SK-N-SH (cell line): ENCODE data around the gene CTBP2. TPM values are rescaled to one million over a fixed set of nuclear protein-coding genes. Genes with fewer than 3 reads are reported as not detected.

Experiments used
- CTCF ChIA-PET: fragments of 300-600, 350-600 bp; formaldehyde crosslinking; extraction: SDS; loops from one replicate; lab custom pipeline; 2021; lab: Yijun Ruan, JAX
- POLR2A ChIA-PET: fragments of 350-600 bp; sonication (Branson Sonifier 250); formaldehyde crosslinking; extraction: SDS; loops from one replicate; lab custom pipeline; 2020; ENCODE audit warnings: antibody characterized with exemption, inconsistent platforms; lab: Yijun Ruan, JAX
- DNase-seq: peaks from one replicate; pipeline ENCODE4 v3.0.0; 2012
- H2AFZ ChIP-seq: fragments of 200-600 bp; sonication (generic); 2 replicates; pipeline ENCODE4 v1.8.1; 2016; ENCODE audit warnings: antibody characterized with exemption, mild to moderate bottlenecking, low read depth
- H3F3A ChIP-seq: fragments of 200-600 bp; sonication (generic); replicated peaks from 2 replicates; pipeline ENCODE3; 2016; ENCODE audit warnings: antibody characterized with exemption, mild to moderate bottlenecking; ENCODE audit not compliant: insufficient read depth
- H3K27ac ChIP-seq, 2 experiments: fragments of 200-500 bp in 1 of 2; fragments of 200-600 bp in 1 of 2; sonication (Bioruptor generic) in 1 of 2; sonication (generic), shearing (Covaris generic) in 1 of 2; 2 replicates each; pipeline versions ENCODE4 v1.5.1 to v1.6.1; 2014 to 2016; ENCODE audit warnings: low read depth in 2 of 2, inconsistent platforms in 1 of 2, low read length in 1 of 2, mild to moderate bottlenecking in 1 of 2, mixed read lengths in 1 of 2
- H3K27me3 ChIP-seq: fragments of 200-600 bp; sonication (generic), shearing (Covaris generic); 2 replicates; pipeline ENCODE4 v1.6.1; 2016; ENCODE audit warnings: mixed run types; ENCODE audit not compliant: insufficient read depth
- H3K36me3 ChIP-seq, 2 experiments: fragments of 200-500 bp in 1 of 2; fragments of 200-600 bp in 1 of 2; sonication (Bioruptor generic) in 1 of 2; sonication (generic) in 1 of 2; replicated peaks in 1 of 2; 2 replicates each; pipeline versions ENCODE3 to v1.5.1; 2014 to 2016; ENCODE audit warnings: low read length in 1 of 2, mild to moderate bottlenecking in 1 of 2; ENCODE audit not compliant: insufficient read depth in 2 of 2, control insufficient read depth in 1 of 2
- H3K4me1 ChIP-seq, 2 experiments: fragments of 200-500 bp in 1 of 2; fragments of 200-600 bp in 1 of 2; sonication (Bioruptor generic) in 1 of 2; sonication (generic), shearing (Covaris generic) in 1 of 2; 2 replicates each; pipeline versions ENCODE4 v1.5.1 to v1.6.1; 2014 to 2016; ENCODE audit warnings: low read depth in 1 of 2, low read length in 1 of 2, mixed run types in 1 of 2; ENCODE audit not compliant: insufficient read depth in 2 of 2, control insufficient read depth in 1 of 2
- H3K4me2 ChIP-seq: fragments of 200-600 bp; sonication (generic), shearing (Covaris generic); 2 replicates; pipeline ENCODE4 v1.6.1; 2017; ENCODE audit warnings: mixed run types
- H3K4me3 ChIP-seq, 2 experiments: fragments of 200-500 bp in 1 of 2; fragments of 200-600 bp in 1 of 2; sonication (Bioruptor generic) in 1 of 2; sonication (generic), shearing (Covaris generic) in 1 of 2; 2 replicates each; pipeline versions ENCODE4 v1.5.1 to v1.8.1; 2014 to 2016; ENCODE audit warnings: low read depth in 2 of 2, inconsistent platforms in 1 of 2, low read length in 1 of 2, mild to moderate bottlenecking in 1 of 2, mixed read lengths in 1 of 2, moderate library complexity in 1 of 2
- H3K79me2 ChIP-seq: fragments of 200-600 bp; sonication (generic); 2 replicates; pipeline ENCODE4 v1.8.1; 2017; ENCODE audit warnings: mild to moderate bottlenecking; ENCODE audit not compliant: insufficient read depth
- H3K9ac ChIP-seq: fragments of 200-600 bp; sonication (generic); 2 replicates; pipeline ENCODE4 v1.6.1; 2017; ENCODE audit warnings: mixed run types
- H3K9me2 ChIP-seq: fragments of 200-600 bp; sonication (generic); 2 replicates; pipeline ENCODE4 v1.6.1; 2017; ENCODE audit warnings: mixed run types
- H3K9me3 ChIP-seq: fragments of 200-600 bp; sonication (generic); 2 replicates; pipeline ENCODE4 v1.6.1; 2017; ENCODE audit warnings: mixed run types, mild to moderate bottlenecking, moderate library complexity
- H4K20me1 ChIP-seq: fragments of 200-600 bp; sonication (generic); 2 replicates; pipeline ENCODE4 v1.6.1; 2017; ENCODE audit warnings: mild to moderate bottlenecking, mixed run types; ENCODE audit not compliant: insufficient read depth
- ELF1 ChIP-seq: IDR thresholded peaks from 2 replicates; pipeline ENCODE4 v1.4.0; 2012
- FOXM1 ChIP-seq: IDR thresholded peaks from 2 replicates; pipeline ENCODE4 v1.4.0; 2012; ENCODE audit warnings: low read depth, mild to moderate bottlenecking
- JUND ChIP-seq: IDR thresholded peaks from 2 replicates; pipeline ENCODE4 v1.4.0; 2012
- MXI1 ChIP-seq: IDR thresholded peaks from 2 replicates; pipeline ENCODE4 v1.6.1; 2012; ENCODE audit warnings: mild to moderate bottlenecking, low read depth, low read length, improper control_type of control experiment
- WGBS: methylation state at CpG from one replicate; pipeline ENCODE4 v1.1.6; 2017; ENCODE audit warnings: low lambda C conversion rate; 5-methylcytosine and 5-hydroxymethylcytosine counted together
- polyA plus RNA-seq, 3 experiments: library from polyadenylated mRNA; depleted of rRNA; stranded (reverse); fragments of >200 nt; gene quantifications; 2 replicates each; pipeline ENCODE4 v1.2.3, GENCODE V29; 2012
- TF ChIP-seq, protein P1 (sequence below): IDR thresholded peaks from 2 replicates; pipeline ENCODE4; 2012
- TF ChIP-seq, protein P2 (sequence below): IDR thresholded peaks from 2 replicates; pipeline ENCODE4 v1.4.0; 2012; ENCODE audit warnings: low read depth, borderline replicate concordance

The CTBP2 gene
- polyA plus RNA-seq, 1 of the 3 experiments (the other 2 are of a cell fraction): 69.7 TPM

DNA sequence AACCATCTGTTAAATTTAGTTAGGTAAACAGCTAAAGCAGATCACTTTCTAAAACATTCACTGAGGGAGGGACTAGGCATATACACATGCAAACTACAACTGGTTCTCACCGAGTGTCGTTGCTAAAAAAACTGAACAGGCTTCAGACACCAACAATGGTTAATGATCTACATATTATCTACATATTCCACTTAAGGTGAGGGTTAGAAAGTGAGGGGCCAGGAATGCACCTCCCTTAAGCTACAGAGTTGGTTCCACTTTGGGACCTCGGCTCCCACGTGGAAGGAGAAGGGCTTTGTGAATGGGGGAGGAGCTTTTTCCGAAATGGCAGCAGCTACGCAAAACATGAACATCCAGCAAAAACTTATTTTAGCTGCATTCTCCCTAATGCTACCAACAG lies 5.8 kb downstream of the CTBP2 start:
- peaks cover 83% of the 10 kb centered on the region for H4K20me1 ChIP-seq

DNA sequence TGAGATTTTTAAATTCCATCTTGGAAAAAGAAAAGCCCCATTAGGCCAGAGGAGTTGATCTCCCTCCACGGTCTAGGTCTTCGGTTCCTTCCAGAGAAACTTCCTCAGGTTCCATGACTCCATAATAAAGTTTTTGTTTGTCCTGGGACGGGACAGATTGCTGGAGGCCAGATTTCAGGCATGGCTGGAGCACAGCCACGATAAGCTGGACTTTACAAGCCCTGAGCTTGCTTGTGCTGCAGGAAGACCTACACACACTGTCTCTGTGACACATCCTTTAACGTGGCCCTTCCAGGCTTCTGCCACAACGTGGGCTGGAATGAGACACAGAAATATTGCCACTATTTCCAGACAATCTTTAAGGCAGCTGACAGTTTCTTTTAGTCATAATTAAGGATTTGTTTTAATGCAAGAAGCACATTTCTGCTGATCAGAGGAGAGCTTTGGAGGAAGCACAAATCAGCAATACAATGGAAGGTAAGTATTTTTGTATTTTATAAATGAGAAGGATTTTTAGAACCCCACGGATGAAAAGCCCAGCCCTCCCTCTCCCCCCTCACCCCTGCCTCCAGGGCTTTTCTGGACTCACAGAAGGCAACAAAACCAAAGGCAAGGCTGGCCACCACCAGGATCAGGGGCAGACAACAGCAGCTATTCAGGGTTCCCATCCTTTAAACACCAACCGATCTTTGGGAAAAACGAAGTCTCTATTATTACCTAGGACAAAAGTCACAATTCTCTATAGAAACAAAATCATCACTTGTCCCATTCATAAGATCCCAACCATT lies 6.5 kb downstream of the CTBP2 start:
- POLR2A ChIA-PET: no interaction called here
- TF ChIP-seq, protein P1, sequence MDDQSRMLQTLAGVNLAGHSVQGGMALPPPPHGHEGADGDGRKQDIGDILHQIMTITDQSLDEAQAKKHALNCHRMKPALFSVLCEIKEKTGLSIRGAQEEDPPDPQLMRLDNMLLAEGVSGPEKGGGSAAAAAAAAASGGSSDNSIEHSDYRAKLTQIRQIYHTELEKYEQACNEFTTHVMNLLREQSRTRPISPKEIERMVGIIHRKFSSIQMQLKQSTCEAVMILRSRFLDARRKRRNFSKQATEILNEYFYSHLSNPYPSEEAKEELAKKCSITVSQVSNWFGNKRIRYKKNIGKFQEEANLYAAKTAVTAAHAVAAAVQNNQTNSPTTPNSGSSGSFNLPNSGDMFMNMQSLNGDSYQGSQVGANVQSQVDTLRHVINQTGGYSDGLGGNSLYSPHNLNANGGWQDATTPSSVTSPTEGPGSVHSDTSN: no peak
- peak; percentile 36; the same call in 1 of the 2 replicates for TF ChIP-seq MXI1
- peaks cover 89% of the 10 kb centered on the region for H4K20me1 ChIP-seq

More for the DNA sequence above, 5.8 kb downstream of the CTBP2 start:
- Histone ChIP-seq H3K9me3 (no peaks in the 10 kb centered on the region), H2AFZ (no peak overlapping the region), H3K9ac (peak overlapping the region; percentile 4; the same call in 1 of the 2 replicates), H3F3A (peaks cover 14% of the 10 kb centered on the region), H3K4me3 (no peak overlapping the region; a peak in 1 of 4 replicates), H3K4me1 (peaks cover 42 to 50% of the 10 kb centered on the region in 2 experiments), H3K27ac (no peak overlapping the region; a peak in 1 of 4 replicates), H3K36me3 (peaks cover 5 to 23% of the 10 kb centered on the region in 2 experiments), H3K4me2 (peak overlapping the region; percentile 0; the same call in 1 of the 2 replicates), H3K79me2 (peaks cover 97% of the 10 kb centered on the region), H3K27me3 (no peaks in the 10 kb centered on the region), H3K9me2 (no peaks in the 10 kb centered on the region)
- ChIA-PET POLR2A (no interaction called here), CTCF (interaction anchor here (0.7 to 2.1 kb wide), 5 partner anchors 55 to 189 kb away, joined by 3 to 10 read pairs (median 3); no protein-coding TSS in a partner anchor)
- no peak for DNase-seq
- WGBS: 76% methylated on average over 6 of the region's 6 CpGs
- no peak for TF ChIP-seq JUND
- TF ChIP-seq, protein P2, sequence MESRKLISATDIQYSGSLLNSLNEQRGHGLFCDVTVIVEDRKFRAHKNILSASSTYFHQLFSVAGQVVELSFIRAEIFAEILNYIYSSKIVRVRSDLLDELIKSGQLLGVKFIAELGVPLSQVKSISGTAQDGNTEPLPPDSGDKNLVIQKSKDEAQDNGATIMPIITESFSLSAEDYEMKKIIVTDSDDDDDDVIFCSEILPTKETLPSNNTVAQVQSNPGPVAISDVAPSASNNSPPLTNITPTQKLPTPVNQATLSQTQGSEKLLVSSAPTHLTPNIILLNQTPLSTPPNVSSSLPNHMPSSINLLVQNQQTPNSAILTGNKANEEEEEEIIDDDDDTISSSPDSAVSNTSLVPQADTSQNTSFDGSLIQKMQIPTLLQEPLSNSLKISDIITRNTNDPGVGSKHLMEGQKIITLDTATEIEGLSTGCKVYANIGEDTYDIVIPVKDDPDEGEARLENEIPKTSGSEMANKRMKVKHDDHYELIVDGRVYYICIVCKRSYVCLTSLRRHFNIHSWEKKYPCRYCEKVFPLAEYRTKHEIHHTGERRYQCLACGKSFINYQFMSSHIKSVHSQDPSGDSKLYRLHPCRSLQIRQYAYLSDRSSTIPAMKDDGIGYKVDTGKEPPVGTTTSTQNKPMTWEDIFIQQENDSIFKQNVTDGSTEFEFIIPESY: no peak
- no peak for TF ChIP-seq ELF1
- no peak for TF ChIP-seq FOXM1

More for the DNA sequence above, 6.5 kb downstream of the CTBP2 start:
- Histone ChIP-seq H3K79me2 (peaks cover 100% of the 10 kb centered on the region), H2AFZ (no peak overlapping the region), H3K4me1 (peaks cover 42 to 56% of the 10 kb centered on the region in 2 experiments), H3K27me3 (no peaks in the 10 kb centered on the region), H3K4me2 (peak overlapping the region; percentile 0; the same call in 1 of the 2 replicates), H3K9me2 (no peaks in the 10 kb centered on the region), H3K27ac (peak overlapping the region in 1 of 2 experiments; percentile 22; a peak in 1 of 4 replicates), H3K4me3 (no peak overlapping the region), H3F3A (peaks cover 14% of the 10 kb centered on the region), H3K9ac (peak overlapping the region; percentile 4; the same call in 1 of the 2 replicates), H3K36me3 (peaks cover 5 to 23% of the 10 kb centered on the region in 2 experiments), H3K9me3 (no peaks in the 10 kb centered on the region)
- CTCF ChIA-PET: interaction anchor here (0.7 to 2.1 kb wide), 5 partner anchors 54 to 189 kb away, joined by 3 to 10 read pairs (median 4); no protein-coding TSS in a partner anchor
- no peak for DNase-seq
- 61% methylated on average over 9 of the region's 9 CpGs for WGBS
